HG03565 (cell line): Measurements from ENCODE around the gene ESRRB.

Experiments
- ATAC-seq: cut with Tn5 transposase; IDR thresholded peaks from one replicate; pipeline ENCODE4 v1.9.1; 2021; ENCODE audit warnings: mild to moderate bottlenecking, moderate library complexity; ENCODE audit not compliant: unreplicated experiment

Gene ESRRB

DNA sequence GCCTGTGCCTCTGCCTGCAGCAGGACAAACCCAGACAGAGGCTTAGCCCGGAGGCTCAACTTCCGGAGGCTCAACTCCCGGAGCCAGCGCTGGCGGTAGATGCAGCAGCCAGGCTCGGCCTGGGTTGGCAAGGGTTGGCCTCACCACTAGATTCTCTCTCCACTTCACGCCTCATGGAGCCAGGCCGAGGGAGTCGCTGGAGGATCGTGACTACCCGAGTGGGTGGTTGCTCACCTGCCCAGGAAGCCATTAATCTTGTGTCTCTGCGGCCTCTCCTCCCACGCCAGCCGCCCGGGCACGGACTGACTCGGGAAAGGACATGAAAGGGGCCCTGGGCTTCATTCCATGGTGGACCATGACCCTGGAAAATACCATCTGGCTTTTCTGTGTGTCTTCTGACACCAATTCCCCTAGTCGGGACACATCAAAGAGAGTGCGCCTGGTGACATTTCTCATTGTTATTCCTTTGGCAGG lies 20.8 kb downstream of the ESRRB start:
- ATAC-seq: no peak

DNA sequence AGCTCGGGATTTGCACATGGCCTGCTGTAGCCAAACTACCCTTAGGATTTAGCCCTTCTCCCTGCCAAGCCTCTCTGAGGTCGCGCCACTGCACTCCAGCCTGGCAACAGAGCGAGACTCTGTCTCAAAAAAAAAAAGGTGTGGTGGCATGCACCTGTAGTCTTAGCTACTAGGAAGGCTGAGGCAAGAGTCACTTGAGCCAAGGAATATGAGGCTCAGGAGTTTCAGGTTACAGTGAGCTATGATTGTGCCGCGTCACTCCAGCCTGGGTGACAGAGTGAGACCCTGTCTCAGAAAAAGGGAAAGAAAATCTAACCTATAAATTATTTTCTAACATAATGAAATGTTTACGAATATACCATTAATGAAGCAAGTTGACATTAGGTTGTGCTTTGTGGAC lies 29.7 kb downstream of the ESRRB start:
- ATAC-seq: no peak

DNA sequence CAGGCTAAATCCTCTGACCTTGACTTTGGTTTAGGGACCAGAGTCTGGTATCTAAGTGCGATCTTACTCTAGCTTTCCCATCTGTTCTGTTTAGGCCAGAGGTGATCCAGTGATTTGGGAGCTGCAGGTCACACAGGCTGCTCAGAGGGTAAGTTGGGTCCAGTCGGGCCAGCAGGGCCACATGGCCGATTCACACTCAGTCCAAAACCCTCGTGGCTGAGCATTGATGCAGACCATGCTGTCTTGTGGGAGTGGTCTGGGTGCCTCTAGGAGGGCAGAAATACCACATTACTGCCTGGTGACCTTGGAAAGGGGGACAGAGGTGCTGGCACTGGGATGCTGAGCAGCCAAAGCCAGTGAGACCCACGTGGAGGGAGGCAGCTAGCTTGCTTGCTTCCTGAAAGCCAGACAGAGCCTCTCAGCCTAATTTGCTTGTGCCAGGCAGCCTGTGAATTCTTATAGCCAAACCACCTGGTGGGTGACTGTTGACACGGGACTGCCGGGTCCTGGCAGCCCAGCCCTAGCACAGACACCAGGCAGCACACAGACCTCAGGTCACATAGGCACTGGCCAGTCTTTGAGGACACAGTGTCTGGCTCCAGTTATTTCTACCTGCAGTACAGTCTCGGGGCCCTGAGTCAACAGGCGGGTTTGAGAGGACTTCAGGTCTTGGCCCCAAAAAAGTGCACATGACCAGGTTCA lies 31.7 kb downstream of the ESRRB start:
- ATAC-seq: no peak

DNA sequence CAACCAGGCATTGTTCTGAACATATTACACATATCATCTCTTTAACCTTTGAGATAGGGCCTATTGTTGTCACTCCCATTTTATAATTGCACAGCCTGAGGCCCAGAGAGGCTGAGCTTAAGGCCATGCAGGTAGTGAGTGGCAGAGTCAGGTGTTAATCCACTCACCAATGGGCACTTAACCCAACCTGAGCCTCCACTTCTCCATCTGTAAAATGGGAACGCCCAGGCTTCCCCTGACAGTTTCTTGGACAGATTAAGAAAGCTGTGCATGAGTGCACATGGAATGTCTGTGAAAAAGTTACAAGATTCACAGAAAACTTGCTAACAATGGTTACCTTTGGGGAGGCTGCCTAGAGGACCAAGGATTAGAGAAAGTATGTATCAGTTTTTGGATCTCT lies 32.9 kb downstream of the ESRRB start:
- no peak for ATAC-seq

DNA sequence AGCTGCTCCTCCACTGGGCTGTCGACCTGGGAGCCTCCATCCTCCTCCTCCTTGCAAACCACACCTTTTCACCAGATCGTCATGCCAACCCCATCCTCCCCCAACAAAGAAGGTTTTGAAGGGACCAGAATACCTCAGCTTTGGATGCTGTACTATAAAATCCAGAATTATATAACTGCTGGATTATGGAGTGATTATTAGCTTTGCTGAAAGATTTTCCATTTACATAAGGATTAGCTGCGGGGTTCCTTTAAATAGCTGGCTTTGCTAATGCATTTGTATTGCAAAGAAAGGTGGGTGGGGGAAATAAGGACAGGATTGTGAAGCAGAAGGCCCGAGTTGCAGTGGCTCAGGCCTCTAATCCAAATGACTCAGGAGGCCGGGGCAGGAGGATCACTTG lies 36.6 kb downstream of the ESRRB start:
- no peak for ATAC-seq

DNA sequence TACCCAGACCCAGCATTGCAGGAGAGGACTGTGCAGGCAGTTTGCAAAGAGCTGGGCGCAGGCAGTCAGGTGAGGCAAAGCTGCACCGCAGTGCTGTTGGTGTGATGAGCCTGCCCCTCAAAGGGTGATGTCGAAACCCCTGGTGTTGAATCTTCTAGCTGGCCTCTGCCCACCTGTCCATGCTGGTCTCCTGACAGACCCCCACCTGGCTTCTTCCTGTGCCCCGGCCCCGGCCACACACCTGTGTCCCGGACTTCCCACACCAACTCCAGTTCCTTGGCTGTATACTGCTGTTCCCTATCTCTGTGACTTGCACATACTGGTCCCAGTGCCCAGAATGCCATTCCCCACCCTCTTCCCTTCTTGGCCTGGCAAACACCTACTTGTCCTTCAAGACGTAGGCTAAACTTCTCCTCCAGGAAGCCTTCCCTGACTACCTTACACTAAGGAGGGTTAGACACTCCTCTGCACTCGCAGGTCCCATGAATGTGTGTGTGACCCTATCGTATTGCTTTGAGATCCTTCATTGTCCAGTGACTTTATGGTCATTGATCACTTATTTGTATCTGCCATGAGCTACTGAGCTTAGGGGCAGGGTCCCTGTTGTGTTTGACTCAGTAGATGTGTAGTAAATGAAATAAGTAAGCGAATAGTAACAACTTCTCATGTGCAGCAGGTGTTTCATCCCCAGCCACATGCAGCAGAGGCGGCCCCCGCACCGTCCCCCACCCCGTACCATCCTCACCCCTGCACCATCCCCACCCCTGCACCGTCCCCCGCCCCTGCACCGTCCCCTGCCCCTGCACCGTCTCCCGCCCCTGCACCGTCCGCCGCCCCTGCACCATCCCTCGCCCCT lies 37.4 kb downstream of the ESRRB start:
- ATAC-seq: no peak

DNA sequence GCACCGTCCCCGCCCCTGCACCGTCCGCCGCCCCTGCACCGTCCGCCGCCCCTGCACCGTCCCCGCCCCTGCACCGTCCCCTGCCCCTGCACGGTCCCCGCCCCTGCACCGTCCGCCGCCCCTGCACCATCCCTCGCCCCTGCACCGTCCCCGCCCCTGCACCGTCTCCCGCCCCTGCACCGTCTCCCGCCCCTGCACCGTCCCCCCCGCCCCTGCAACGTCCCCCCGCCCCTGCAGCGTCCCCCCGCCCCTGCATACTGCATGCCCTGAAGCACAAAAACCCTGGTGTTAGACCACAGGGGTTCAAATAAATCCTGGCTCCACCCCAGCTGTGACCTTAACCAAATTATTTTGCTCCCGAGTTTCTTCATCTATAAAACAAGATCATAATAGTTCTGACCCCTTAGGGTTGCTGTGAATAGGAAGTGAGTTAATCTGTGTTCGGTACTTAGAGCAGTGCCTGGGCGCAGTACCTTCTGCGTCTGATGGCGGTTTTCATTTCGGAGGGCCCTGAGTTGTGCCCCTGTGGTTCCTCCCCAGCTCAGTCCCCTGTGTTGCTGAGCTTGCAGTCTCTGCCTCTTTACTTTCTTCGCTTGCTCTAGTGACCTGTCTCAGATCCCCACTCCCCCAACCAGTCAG lies 38.1 kb downstream of the ESRRB start:
- no peak for ATAC-seq

DNA sequence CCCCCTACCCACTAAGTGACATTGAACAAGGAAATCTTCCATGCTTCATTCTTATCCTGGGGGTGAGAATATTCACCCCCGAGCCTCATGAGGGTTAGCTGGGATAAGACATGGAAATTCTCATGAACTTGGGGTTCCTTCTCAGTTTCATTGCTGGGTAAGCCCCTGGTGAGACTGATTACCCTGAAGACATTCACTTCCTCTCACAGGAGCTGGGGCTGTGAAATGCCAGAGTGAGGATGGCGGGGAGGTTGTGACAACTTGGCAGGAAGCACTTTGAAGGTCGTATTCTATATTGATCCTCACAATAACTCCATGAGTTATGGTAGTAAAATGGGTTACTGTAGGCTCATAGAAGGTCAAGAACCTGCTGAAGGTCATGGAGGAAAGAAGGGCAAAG lies 43.5 kb downstream of the ESRRB start:
- ATAC-seq: no peak

DNA sequence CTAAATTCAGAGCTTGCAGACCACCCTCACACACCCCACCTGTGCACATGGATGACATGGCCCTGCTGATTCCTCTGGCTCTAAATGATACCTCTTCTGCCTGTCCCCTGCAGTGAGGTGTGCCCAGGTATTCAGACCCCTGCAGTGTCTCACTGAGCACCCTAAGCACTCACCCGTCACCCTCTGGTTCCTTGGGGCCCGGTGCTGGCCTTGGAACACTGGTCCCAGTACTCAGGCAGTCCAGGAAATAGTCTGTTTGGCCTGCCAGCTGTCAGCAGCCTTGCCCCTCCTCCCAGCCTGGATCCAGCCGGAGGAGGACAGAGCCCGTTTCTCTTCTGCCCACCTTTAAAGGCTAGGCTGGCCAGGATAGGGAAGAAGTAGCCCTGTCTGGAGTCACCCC lies 44.9 kb downstream of the ESRRB start:
- no peak for ATAC-seq

DNA sequence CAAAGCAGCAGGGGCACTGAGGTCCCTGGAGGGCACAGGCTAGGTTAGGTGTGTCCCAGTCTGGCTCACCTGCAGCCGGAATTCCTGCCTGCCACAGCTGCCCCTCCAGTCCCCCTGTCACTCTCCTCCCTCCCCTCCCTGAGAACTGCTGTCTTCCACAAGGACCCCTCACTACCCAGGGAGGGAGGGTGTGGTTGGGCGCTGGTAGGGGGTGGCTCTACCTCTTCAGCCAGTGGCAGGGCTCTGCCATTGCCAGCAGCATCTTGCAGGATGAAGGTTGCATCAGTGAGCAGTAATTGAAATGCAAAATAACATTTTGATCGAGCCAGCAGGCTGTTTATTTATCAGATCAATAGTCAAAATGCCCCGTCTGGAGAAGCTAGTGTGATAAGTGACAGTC lies 45.7 kb downstream of the ESRRB start:
- no peak for ATAC-seq

DNA sequence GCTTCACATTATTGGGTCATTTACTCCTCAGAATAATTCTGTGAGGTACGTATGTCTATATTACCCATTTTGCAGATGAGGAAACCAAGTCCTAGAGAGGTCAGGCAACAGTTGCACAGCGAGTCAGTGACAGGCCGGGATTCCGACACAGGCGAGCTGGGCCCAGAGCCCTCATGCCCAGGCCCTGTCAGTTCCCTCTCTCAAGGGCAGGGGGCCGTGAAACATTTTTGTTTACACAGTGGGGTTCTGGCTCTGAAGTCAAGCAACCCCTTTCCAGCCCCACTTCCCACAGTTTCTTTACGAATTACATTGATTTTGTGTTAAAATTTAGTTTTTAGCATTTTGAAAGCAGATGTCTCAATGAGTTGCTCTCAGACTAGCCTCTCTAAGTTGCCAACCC lies 46.7 kb downstream of the ESRRB start:
- no peak for ATAC-seq

DNA sequence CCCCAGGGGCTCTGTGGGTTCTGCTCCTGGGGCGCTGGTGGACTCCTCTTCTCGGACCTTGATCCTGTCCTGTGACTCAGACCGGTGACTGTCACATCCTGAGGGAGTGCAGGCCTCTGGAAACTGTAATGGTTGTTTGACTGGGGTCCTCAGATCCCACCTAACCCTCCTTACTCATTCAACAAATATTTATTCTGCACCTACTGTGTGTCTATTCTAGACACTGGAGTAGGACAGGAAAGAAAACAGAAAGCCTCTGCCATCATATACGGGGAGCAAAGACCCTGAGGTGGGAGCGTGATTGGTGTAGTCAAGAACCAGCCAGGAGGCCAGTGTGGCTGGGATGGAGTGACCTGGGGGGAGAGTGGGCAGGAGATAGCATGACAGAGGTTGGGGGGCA lies 47.6 kb downstream of the ESRRB start:
- no peak for ATAC-seq

DNA sequence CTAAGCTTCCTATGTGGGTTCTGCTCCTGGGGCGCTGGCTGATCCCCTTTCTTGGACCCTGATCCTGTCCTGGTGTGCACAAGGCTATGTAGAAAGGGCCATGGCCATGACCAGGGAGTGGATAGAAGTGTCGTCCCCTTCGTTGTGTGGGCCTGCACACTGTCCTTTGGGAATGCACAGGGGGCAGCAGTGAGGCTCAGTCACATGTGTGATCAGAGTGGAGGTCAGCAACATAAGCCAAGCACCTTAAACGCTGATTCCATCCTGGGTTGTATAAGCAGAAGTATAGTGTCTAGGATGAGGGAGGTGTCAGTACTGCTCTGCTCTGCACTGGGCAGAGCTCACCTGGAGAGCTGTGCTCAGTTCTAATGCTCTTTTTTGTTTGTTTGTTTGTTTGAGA lies 48.4 kb downstream of the ESRRB start:
- no peak for ATAC-seq

DNA sequence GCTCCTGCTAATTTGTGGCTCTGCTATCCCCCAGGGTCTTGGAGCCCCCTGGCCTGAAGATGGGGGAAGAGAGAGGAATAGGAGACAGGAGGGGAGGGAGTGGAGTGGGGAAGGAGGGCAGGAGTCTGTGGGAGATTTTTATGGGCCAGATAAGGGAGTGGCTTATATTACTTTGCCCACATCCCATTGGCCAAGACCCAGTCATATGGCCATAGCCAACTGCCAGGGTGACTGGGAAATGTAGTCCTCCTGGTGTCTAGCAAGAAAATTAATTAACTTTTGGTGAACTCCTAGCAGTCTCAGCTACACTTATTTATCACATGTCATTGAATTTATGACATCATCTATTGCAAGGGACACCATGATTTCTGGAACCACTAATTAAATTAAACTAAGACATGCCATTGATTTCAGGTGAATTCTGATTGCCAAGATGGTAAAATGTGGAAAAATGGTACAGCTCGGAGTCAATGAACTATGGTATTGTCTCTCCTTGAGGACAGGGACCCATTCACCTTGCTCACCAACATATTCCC lies 50.3 kb downstream of the ESRRB start:
- ATAC-seq: no peak

DNA sequence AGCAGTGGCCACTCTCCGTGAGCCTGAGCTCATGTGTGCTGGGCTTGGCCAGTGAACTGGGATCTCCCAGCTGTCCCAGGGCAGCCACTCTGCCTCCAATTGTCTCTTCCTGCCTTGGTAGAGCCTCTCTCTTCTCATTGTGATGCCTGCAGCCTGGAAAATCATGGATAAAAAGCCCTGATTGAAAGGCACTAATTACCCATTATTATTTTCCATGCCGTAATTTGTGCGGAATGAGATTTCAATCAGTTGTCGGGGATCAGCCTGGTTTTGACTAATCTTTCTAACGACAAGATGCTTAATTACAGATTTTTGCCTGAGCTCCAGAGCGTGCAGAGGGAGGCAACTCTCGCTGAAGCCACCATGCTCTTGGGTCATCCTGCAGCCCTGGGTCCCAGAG lies 52.7 kb downstream of the ESRRB start:
- ATAC-seq: no peak

DNA sequence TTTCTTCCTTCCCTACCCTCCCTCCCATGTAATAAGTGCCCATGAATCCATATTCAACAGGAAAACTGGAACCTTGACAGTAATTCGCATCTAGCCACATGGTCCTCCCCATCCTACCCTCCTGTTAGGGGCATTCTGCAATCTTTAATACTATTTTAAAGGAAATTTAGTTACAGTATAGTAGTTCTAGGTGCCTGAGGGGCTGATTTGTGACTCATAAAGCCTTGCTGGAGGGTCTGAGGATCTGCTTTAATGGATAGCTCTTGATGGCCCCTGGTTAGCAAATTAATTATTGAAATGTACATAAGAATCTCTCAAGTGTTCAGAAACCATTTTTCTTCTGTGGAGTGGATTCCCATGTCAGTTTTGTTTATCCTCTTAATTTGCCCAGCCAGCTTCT lies 54.1 kb downstream of the ESRRB start:
- no peak for ATAC-seq

DNA sequence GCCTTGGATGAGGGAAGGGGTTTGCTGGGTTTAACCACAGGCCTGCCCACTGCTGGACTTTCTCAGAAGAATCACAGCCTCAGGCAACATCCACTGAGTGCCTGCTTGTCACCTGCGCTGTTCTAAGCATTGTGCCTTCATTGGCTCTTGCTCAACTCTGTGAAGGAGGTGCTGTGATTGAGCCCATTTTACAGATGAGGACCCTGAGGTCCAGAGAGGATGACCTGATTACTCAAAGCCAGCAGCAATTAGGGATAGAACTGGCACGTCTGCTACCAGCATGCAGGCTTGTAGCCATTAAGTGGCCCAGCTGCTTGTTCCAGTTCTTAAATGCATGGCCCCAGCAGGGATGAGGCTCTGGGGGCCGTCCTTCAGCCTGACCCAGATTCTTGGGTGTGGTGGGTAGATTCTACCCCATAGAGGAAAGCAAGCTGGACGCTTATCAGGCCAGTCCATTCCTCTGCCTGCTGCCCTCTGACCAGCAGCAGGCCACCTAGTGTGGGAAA lies 54.6 kb downstream of the ESRRB start:
- no peak for ATAC-seq

DNA sequence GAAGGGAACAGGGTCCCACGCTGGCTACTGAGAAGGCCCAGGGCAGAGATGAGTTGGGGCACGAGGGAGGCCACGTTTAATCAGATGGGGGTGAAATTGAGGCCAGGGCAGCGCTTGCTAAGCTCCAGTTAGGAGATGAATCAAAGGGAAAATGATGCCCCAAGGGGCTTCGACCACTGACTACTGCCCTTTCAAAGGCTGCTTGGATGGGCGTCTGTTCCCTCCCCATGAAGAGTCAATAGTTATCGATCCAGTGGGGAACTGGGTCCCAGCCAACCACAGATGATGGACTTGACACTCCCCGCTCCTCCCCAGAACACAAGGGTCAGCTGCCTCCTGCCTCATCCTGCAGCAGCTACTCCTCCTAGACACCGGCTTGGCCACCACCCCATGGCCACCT lies 55.6 kb downstream of the ESRRB start:
- ATAC-seq: no peak

DNA sequence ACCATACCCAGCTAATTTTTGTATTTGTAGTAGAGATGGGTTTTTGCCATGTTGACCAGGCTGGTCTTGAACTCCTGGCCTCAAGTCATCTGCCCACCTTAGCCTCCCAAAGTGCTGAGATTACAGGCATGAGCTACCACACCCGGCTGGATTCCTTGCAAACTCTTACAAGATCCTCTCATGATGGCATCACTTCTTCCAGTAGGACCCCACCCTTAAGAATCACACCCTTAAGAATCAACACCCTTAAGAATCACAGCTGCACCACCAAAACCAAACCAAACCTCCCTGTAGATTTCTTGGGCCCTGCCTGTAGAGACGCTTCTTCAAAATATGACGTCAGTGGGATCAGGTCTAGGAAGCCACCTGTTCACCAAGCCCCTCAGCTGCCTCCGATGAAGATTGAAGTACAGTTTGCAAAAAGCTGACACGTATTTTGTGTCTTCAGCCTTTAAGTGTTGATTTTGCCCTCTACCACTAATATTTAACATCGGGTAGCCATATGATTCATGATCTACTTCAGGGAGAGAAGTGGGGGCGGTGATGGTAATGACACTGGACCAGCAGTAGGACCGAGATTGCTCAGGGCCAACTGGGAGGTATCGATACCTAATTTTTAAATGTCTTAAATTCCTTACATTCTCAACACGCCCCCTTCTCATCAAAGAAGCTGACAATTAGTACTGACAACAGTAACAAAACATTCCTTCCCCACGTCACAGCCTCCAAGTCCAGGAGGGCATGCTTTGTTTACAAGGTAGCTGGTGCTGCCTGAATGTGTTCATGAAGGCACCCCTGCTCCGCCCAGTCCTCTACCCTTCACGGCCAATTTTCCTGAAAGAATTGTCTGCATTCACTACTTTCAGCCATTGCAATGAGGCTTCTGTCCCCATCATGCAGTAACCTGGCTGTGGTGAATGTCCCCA lies 57.2 kb downstream of the ESRRB start:
- no peak for ATAC-seq

DNA sequence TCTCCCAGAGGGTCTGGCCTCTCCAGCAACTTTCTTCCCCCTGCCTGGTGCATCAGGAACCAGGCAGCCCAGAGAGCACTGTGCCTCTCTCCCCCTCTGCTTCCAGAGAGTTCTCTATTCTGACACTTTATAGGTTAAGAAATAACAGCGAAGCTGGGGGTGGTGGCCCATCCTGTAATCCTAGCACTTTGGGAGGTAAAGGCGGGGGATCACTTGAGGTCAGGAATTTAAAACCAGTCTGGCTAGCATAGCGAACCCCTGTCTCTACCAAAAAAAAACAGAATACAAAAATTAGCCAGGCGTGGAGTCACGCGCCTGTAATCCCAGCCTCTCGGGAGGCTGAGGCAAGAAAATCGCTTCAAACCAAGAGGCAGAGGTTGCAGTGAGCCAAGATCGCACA lies 58.3 kb downstream of the ESRRB start:
- no peak for ATAC-seq
